Measurements from ENCODE around the gene PCNT. TPM values are rescaled to one million over a fixed set of nuclear protein-coding genes. Genes with fewer than 3 reads are reported as not detected.

The PCNT gene
- total and polyA plus RNA-seq, 10 of the 15 experiments (the other 5 are each of a cell fraction or from before 2014, with no cell fraction given) = 2.9 to 39.6 (median 20.5) TPM

GRCh38 chr21:46323710-46324389 is at the start of gene PCNT, which contains the start of gene C21orf58 (continued):
- TF ChIP-seq NFXL1 (IDR thresholded peaks at IDR 0.05; ENCODE audit: borderline replicate concordance) = no peak
- no peak for TF ChIP-seq ZNF274 (IDR thresholded peaks at IDR 0.05; ENCODE audit: insufficient read depth, insufficient read length)
- TF ChIP-seq NR2C1 (IDR thresholded peaks at IDR 0.05) = no peak
- TF ChIP-seq TCF7 (IDR thresholded peaks at IDR 0.05; ENCODE audit: borderline replicate concordance) = no peak
- peak; percentile 94 for TF ChIP-seq CHD1 (IDR thresholded peaks at IDR 0.05; ENCODE audit: low read depth, low read length)
- TF ChIP-seq STAT1 (conservative IDR thresholded peaks at IDR 0.05) = no peak
- TF ChIP-seq SMC3 (IDR thresholded peaks at IDR 0.05; ENCODE audit: borderline replicate concordance, low read length) = no peak
- TF ChIP-seq CREM (IDR thresholded peaks at IDR 0.05; ENCODE audit: low read depth) = peak; percentile 29
- TF ChIP-seq ZZZ3 (IDR thresholded peaks at IDR 0.05; ENCODE audit: control insufficient read depth, insufficient read length, low read depth) = no peak
- no peak for TF ChIP-seq CEBPZ (IDR thresholded peaks at IDR 0.05; ENCODE audit: low read depth, low read length)
- peak; percentile 73 for TF ChIP-seq FOS (IDR thresholded peaks at IDR 0.05; ENCODE audit: borderline replicate concordance, extremely low read depth, insufficient read length)
- no peak for TF ChIP-seq RAD51 (IDR thresholded peaks at IDR 0.05)
- 0 out of 2 replicates have a peak, but pooled peaks have one; percentile 50 for TF ChIP-seq TCF12 (IDR thresholded peaks at IDR 0.05; ENCODE audit: low read depth, low read length)
- TF ChIP-seq SIN3A (IDR thresholded peaks at IDR 0.05; ENCODE audit: low read depth, low read length) = peak; percentile 49
- TF ChIP-seq SUZ12 (IDR thresholded peaks at IDR 0.05; ENCODE audit: unreplicated experiment) = no peak
- 0 out of 2 replicates have a peak, but pooled peaks have one; percentile 36 for TF ChIP-seq MLLT1 (IDR thresholded peaks at IDR 0.05)
- TF ChIP-seq BCLAF1 (IDR thresholded peaks at IDR 0.05) = no peak
- TF ChIP-seq TARDBP (IDR thresholded peaks at IDR 0.05; ENCODE audit: borderline replicate concordance) = 0 out of 2 replicates have a peak, but pooled peaks have one; percentile 19
- no peak for TF ChIP-seq YBX1 (IDR thresholded peaks at IDR 0.05)
- peak; percentile 85 for TF ChIP-seq IRF3 (IDR thresholded peaks at IDR 0.05)
- TF ChIP-seq SP1 (IDR thresholded peaks at IDR 0.05; ENCODE audit: low read depth, low read length) = peak; percentile 94
- TF ChIP-seq EP300 (IDR thresholded peaks at IDR 0.05; ENCODE audit: borderline replicate concordance in 1 of 2, control insufficient read depth in 1 of 2, low read depth in 2 of 2, low read length in 2 of 2) = no peak
